Measurements from ENCODE around the gene TANGO6.
"Not testable (repeated sequence)": the region's sequence is repeated elsewhere in the genome, so short reads cannot be mapped to it uniquely, and the experiment has no call there.

Gene TANGO6

GRCh38 chr16:69014811-69015210, 171.5 kb downstream of the TANGO6 start:
- DNase-seq (ENCODE audit: low spot score) = no peak

- no peak for DNase-seq (ENCODE audit: low spot score)
These were observed 173.9 kb downstream of the TANGO6 start for GRCh38 chr16:69017036-69017783.

GRCh38 chr16:69019811-69020210, 176.5 kb downstream of the TANGO6 start:
- DNase-seq (ENCODE audit: low spot score) = no peak

- no peak for DNase-seq (ENCODE audit: low spot score)
These were observed 185.8 kb downstream of the TANGO6 start for GRCh38 chr16:69029121-69029520.

GRCh38 chr16:69031877-69032301, 188.6 kb downstream of the TANGO6 start:
- DNase-seq (ENCODE audit: low spot score) = no peak

- no peak for DNase-seq (ENCODE audit: low spot score)
These were observed 190.0 kb downstream of the TANGO6 start for GRCh38 chr16:69033151-69033949.

- DNase-seq (ENCODE audit: low spot score) = no peak
These were observed 192.0 kb downstream of the TANGO6 start for GRCh38 chr16:69035375-69035774.

GRCh38 chr16:69036399-69037091, 193.2 kb downstream of the TANGO6 start:
- no peak for DNase-seq (ENCODE audit: low spot score)

GRCh38 chr16:69037373-69038160, 194.2 kb downstream of the TANGO6 start:
- no peak for DNase-seq (ENCODE audit: low spot score)

GRCh38 chr16:69039333-69039941, 196.1 kb downstream of the TANGO6 start:
- no peak for DNase-seq (ENCODE audit: low spot score)

- no peak for DNase-seq (ENCODE audit: low spot score)
These were observed 197.0 kb downstream of the TANGO6 start for GRCh38 chr16:69040144-69040909.

GRCh38 chr16:69048328-69049120, 205.2 kb downstream of the TANGO6 start:
- DNase-seq (ENCODE audit: low spot score) = no peak

- no peak for DNase-seq (ENCODE audit: low spot score)
These were observed 205.8 kb downstream of the TANGO6 start for GRCh38 chr16:69049146-69049545.

- DNase-seq (ENCODE audit: low spot score) = no peak
These were observed 206.5 kb downstream of the TANGO6 start for GRCh38 chr16:69049603-69050375.

- not testable (repeated sequence) for DNase-seq (ENCODE audit: low spot score)
These were observed 208.1 kb downstream of the TANGO6 start for GRCh38 chr16:69051517-69051830.

- no peak for DNase-seq (ENCODE audit: low spot score)
These were observed 211.7 kb downstream of the TANGO6 start for GRCh38 chr16:69055008-69055407.

GRCh38 chr16:69055980-69056379, 212.6 kb downstream of the TANGO6 start:
- DNase-seq (ENCODE audit: low spot score) = no peak

- no peak for DNase-seq (ENCODE audit: low spot score)
These were observed 213.1 kb downstream of the TANGO6 start for GRCh38 chr16:69056421-69056820.
